H1 (cell line): ENCODE results near the gene MTIF3.
"Not testable (repeated sequence)": the region's sequence is repeated elsewhere in the genome, so short reads cannot be mapped to it uniquely, and the experiment has no call there.

Experiments
- FOSL1 ChIP-seq: IDR thresholded peaks from 2 replicates; pipeline ENCODE4 v1.6.1; 2011; ENCODE audit warnings: mild to moderate bottlenecking, low read depth, low read length, moderate library complexity; ENCODE audit not compliant: insufficient read depth
- TF ChIP-seq, protein P1 (sequence below), 3 experiments: IDR thresholded peaks; 1 replicate in 2 of 3; 2 replicates in 1 of 3; pipeline versions ENCODE4 v1.5.1 to v1.6.1; 2011; ENCODE audit warnings: low read length in 3 of 3, mild to moderate bottlenecking in 3 of 3, inconsistent platforms in 2 of 3, low read depth in 1 of 3, moderate library complexity in 1 of 3; ENCODE audit not compliant: insufficient read depth in 1 of 3; ENCODE audit errors: control extremely low read depth in 1 of 3

DNA sequence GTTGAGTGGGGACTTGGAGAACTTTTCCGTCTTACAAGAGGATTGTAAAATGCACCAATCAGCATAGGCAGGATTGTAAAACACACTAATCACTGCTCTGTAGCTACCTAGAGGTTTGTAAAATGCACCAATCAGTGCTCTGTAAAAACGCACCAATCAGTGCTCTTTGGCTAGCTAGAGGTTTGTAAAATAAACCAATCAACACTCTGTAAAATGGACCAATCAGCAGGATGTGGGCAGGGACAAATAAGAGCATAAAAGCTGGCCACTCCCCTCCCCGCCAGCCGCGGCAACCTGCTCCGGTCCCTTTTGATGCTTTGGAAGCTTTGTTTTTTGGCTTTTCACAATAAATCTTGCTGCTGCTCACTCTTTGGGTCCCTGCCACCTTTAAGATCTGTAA lies 50.0 kb downstream of the MTIF3 start:
- TF ChIP-seq, protein P1, sequence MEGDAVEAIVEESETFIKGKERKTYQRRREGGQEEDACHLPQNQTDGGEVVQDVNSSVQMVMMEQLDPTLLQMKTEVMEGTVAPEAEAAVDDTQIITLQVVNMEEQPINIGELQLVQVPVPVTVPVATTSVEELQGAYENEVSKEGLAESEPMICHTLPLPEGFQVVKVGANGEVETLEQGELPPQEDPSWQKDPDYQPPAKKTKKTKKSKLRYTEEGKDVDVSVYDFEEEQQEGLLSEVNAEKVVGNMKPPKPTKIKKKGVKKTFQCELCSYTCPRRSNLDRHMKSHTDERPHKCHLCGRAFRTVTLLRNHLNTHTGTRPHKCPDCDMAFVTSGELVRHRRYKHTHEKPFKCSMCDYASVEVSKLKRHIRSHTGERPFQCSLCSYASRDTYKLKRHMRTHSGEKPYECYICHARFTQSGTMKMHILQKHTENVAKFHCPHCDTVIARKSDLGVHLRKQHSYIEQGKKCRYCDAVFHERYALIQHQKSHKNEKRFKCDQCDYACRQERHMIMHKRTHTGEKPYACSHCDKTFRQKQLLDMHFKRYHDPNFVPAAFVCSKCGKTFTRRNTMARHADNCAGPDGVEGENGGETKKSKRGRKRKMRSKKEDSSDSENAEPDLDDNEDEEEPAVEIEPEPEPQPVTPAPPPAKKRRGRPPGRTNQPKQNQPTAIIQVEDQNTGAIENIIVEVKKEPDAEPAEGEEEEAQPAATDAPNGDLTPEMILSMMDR (IDR thresholded peaks at IDR 0.05; ENCODE audit: control extremely low read depth in 1 of 3, insufficient read depth in 1 of 3, low read depth in 1 of 3, low read length in 3 of 3), result not testable (repeated sequence)
- not testable (repeated sequence) for TF ChIP-seq FOSL1
